Astrocyte of the spinal cord (primary cell): ENCODE measurements around the gene TRPC3.

Source experiments
- DNase-seq: peaks from one replicate; pipeline ENCODE4 v3.0.0; 2011; ENCODE audit warnings: low read depth, low spot score
- H3K4me3 ChIP-seq: 2 replicates; pipeline ENCODE4 v1.5.1; 2011; ENCODE audit warnings: low read depth, mild to moderate bottlenecking, low read length, moderate library complexity
- in situ Hi-C: cut with HindIII; loops from 2 replicates; pipeline ENCODE4 v1.10.0; 2017; ENCODE audit warnings: low sequenced_read_pairs
- TF ChIP-seq, protein P1 (sequence below): IDR thresholded peaks from 2 replicates; pipeline ENCODE4 v1.5.1; 2012; ENCODE audit warnings: low read depth, mild to moderate bottlenecking, low read length, inconsistent platforms

TRPC3 gene

DNA sequence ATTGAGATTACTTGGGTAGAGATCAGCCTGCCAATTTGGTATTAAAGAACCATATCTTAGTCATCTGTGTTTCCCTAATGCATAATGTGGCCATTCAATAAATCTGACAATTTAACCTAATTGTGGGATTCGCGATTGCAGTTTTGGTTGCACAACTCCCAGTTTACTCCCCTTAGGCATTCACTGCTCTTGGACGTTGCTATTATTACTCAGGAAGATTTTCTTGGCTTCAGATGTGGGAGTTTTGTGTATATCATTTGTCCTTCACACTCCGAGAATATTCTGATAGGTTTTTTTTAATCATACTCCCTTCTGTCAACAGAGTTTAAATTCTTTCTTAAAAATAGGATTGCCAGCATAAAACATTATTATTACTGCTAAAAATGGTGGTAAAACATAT lies 22.0 kb upstream of the TRPC3 start:
- in situ Hi-C loops, result no loop called here
- no peak for DNase-seq
- H3K4me3 ChIP-seq, result no peak overlapping the region
- TF ChIP-seq, protein P1, sequence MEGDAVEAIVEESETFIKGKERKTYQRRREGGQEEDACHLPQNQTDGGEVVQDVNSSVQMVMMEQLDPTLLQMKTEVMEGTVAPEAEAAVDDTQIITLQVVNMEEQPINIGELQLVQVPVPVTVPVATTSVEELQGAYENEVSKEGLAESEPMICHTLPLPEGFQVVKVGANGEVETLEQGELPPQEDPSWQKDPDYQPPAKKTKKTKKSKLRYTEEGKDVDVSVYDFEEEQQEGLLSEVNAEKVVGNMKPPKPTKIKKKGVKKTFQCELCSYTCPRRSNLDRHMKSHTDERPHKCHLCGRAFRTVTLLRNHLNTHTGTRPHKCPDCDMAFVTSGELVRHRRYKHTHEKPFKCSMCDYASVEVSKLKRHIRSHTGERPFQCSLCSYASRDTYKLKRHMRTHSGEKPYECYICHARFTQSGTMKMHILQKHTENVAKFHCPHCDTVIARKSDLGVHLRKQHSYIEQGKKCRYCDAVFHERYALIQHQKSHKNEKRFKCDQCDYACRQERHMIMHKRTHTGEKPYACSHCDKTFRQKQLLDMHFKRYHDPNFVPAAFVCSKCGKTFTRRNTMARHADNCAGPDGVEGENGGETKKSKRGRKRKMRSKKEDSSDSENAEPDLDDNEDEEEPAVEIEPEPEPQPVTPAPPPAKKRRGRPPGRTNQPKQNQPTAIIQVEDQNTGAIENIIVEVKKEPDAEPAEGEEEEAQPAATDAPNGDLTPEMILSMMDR, result no peak

DNA sequence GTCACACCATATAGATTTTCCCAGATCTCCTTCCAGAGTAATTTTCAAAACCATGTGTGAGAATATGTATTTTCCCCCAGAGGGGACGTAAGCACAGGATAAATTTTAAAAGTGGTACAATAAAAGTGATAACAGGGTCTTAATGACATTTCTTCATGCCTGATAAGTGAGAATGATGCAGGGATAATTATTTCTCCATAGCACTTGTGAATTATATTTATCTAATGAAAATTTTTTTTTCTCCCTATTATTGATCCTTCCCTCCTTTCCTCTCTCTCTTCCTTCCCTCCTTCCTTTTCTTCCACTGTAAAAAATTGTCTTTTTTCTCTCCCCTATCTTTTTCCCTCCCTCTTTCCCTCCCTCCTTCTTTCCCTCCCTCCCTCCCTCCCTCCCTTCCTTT lies 17.0 kb upstream of the TRPC3 start:
- in situ Hi-C loops, result no loop called here
- H3K4me3 ChIP-seq, result no peak overlapping the region
- TF ChIP-seq, protein P1, result no peak
- no peak for DNase-seq

DNA sequence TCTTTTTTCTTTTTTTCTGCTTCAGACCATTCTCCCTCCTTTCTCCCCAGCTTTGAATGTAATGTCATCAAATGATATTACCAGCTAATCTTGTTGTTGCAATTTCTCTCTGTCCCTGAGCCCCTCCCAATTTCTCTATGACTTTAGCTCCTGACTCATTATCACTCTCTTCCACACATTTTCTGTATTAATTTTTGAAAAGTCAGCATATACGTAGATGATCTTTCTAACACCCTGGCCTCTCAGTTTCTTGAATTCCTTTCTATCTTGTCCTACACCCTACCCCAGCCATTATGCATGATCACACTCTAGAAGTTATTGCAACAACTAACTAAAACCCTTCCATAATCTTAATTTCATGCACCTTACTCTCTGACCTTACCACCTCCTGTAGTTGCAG lies 13.1 kb upstream of the TRPC3 start:
- DNase-seq, result no peak
- TF ChIP-seq, protein P1, result no peak
- no peak overlapping the region for H3K4me3 ChIP-seq
- in situ Hi-C loops, result no loop called here

DNA sequence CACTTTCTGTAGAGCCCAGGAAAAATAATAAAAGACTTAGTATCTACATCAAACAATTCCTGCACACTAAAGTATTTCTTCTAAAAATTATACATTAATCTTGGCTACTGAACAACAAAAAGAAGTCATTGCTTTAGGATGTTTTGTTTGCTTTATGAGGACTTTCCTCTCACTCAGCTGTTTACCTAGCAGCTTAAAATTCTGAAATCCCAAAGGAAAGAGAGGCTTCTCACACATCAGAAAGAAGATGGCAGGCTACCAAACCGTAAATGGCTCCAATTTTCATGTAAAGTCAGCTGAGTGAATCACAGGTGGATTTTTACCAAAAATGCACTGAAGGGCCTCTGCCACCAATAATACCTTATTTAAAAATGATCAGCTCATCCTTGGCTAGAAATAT lies 9.0 kb upstream of the TRPC3 start:
- TF ChIP-seq, protein P1, result no peak
- no peak overlapping the region for H3K4me3 ChIP-seq
- no peak for DNase-seq
- in situ Hi-C loops, result no loop called here

DNA sequence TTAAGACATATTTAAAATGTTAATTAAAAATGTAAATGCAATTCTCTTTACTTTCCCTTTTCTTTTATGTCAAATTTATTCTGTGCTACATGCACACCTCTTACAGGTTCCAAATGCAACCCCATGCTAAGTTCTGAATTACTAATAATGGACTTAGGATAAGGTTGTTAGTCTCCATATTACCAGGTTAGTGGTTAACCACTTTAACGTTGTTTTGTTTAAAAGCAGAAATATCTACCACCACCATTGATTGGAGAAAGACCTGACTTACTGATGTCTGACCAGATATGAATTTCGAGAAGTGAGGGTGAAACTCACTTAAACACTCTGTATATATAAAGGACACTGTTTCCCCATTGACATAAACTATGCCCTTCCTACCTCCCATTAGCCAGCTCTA lies 6.9 kb upstream of the TRPC3 start:
- TF ChIP-seq, protein P1, result no peak
- no peak overlapping the region for H3K4me3 ChIP-seq
- no peak for DNase-seq
- in situ Hi-C loops, result no loop called here

DNA sequence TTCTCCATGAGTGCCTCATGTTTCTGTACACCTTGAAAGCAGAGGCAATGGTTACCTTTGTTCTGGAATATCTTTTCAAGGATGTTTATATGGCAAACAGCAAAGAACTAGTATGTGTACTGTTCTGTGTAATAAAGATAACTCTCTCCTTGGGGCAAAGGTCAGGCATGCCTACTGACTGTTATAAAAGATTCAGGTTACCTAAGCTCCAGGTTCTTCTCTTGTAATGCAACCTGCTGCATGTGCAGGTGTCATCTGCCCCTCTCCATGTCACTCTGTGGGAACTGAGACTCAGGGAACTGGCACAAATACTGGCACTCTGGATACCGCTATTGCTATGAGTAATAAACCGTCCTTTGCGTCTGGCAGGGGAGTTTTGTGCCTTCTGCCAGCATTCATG lies 5.4 kb upstream of the TRPC3 start:
- in situ Hi-C loops, result no loop called here
- DNase-seq, result no peak
- H3K4me3 ChIP-seq, result no peak overlapping the region
- TF ChIP-seq, protein P1, result no peak

DNA sequence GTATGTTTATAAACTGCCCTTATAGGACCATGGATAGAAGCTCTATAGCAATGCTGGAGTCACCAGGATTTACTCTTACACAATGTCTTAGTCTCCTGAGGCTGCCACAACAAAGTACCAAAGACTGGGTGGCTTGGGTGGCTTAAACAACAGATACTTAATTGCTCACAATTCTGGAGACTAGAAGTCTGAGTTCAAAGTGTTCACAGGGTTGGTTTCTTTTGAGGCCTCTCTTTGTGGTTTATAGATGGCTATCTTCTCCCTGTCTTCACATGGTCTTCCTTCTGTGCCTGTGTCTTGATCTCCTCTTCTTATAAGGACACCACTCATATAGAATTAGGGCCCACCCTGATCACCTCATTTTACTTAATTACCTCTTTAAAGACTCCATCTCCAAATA lies 2.0 kb upstream of the TRPC3 start:
- DNase-seq, result no peak
- in situ Hi-C loops, result no loop called here
- no peak overlapping the region for H3K4me3 ChIP-seq
- TF ChIP-seq, protein P1, result no peak
